ENCODE measurements around the gene TMEM192.
"Not testable (repeated sequence)": the region's sequence is repeated elsewhere in the genome, so short reads cannot be mapped to it uniquely, and the experiment has no call there.

The TMEM192 gene

GRCh38 chr4:165138843-165139242, 26.2 kb upstream of the TMEM192 start:
- ChIA-PET POLR2A (no interaction called here), CTCF (no interaction called here)
- H3K9me3 ChIP-seq (ENCODE audit: control extremely low read depth in 1 of 5, control insufficient read depth in 4 of 5, insufficient read depth in 2 of 5, low read depth in 1 of 5, low read length in 4 of 5): peaks cover 0 to 3% (median 0%) of the 10 kb centered on the region in 5 experiments
- WGBS (ENCODE audit: insufficient coverage): 96% methylated on average over 3 of the region's 3 CpGs
- H3K27me3 ChIP-seq (replicated peaks in 2 of 5; ENCODE audit: control insufficient read depth in 4 of 5, insufficient read depth in 5 of 5, low read length in 4 of 5): no peaks in the 10 kb centered on the region
- peaks cover 0 to 8% (median 4%) of the 10 kb centered on the region in 4 experiments for H3K4me1 ChIP-seq (ENCODE audit: control extremely low read depth in 1 of 4, control insufficient read depth in 4 of 4, insufficient read depth in 4 of 4, low read length in 3 of 4)
- H3K36me3 ChIP-seq (ENCODE audit: control insufficient read depth in 4 of 4, insufficient read depth in 4 of 4, low read length in 3 of 4): no peaks in the 10 kb centered on the region
- no peak overlapping the region for H3K4me3 ChIP-seq (ENCODE audit: control insufficient read depth in 1 of 7, extremely low read depth in 1 of 7, insufficient read depth in 4 of 7, low read depth in 2 of 7, low read length in 6 of 7)
- H3K27ac ChIP-seq (ENCODE audit: insufficient read depth in 1 of 2, low read depth in 1 of 2, low read length in 2 of 2, poor library complexity in 1 of 2, severe bottlenecking in 2 of 2): no peak overlapping the region
- no peak for DNase-seq

- Histone ChIP-seq H3K4me1 (ENCODE audit: control extremely low read depth in 1 of 4, control insufficient read depth in 4 of 4, insufficient read depth in 4 of 4, low read length in 3 of 4) (peaks cover 9 to 23% (median 16%) of the 10 kb centered on the region in 4 experiments), H3K4me3 (ENCODE audit: control insufficient read depth in 1 of 7, extremely low read depth in 1 of 7, insufficient read depth in 4 of 7, low read depth in 2 of 7, low read length in 6 of 7) (no peak overlapping the region), H3K27me3 (replicated peaks in 2 of 5; ENCODE audit: control insufficient read depth in 4 of 5, insufficient read depth in 5 of 5, low read length in 4 of 5) (no peaks in the 10 kb centered on the region), H3K27ac (ENCODE audit: insufficient read depth in 1 of 2, low read depth in 1 of 2, low read length in 2 of 2, poor library complexity in 1 of 2, severe bottlenecking in 2 of 2) (no peak overlapping the region), H3K36me3 (ENCODE audit: control insufficient read depth in 4 of 4, insufficient read depth in 4 of 4, low read length in 3 of 4) (no peaks in the 10 kb centered on the region), H3K9me3 (ENCODE audit: control extremely low read depth in 1 of 5, control insufficient read depth in 4 of 5, insufficient read depth in 2 of 5, low read depth in 1 of 5, low read length in 4 of 5) (peaks cover 0 to 3% (median 0%) of the 10 kb centered on the region in 5 experiments)
- DNase-seq: no peak
- CTCF ChIA-PET: interaction anchor here (1.3 kb wide), 1 partner anchor 356 kb away, joined by 3 read pairs; no protein-coding TSS in a partner anchor
- POLR2A ChIA-PET: no interaction called here
These were observed 24.5 kb upstream of the TMEM192 start for GRCh38 chr4:165137205-165137604.

- DNase-seq: no peak
- H3K4me1 ChIP-seq (ENCODE audit: control extremely low read depth in 1 of 4, control insufficient read depth in 4 of 4, insufficient read depth in 4 of 4, low read length in 3 of 4): peaks cover 9 to 23% (median 16%) of the 10 kb centered on the region in 4 experiments
- ChIA-PET CTCF (interaction anchor here (1.3 kb wide), 1 partner anchor 357 kb away, joined by 3 read pairs; no protein-coding TSS in a partner anchor), POLR2A (no interaction called here)
- WGBS (ENCODE audit: insufficient coverage): 94% methylated on average over 2 of the region's 4 CpGs
- H3K9me3 ChIP-seq (ENCODE audit: control extremely low read depth in 1 of 5, control insufficient read depth in 4 of 5, insufficient read depth in 2 of 5, low read depth in 1 of 5, low read length in 4 of 5): peaks cover 0 to 3% (median 0%) of the 10 kb centered on the region in 5 experiments
- H3K27me3 ChIP-seq (replicated peaks in 2 of 5; ENCODE audit: control insufficient read depth in 4 of 5, insufficient read depth in 5 of 5, low read length in 4 of 5): no peaks in the 10 kb centered on the region
- H3K4me3 ChIP-seq (ENCODE audit: control insufficient read depth in 1 of 7, extremely low read depth in 1 of 7, insufficient read depth in 4 of 7, low read depth in 2 of 7, low read length in 6 of 7): no peak overlapping the region
- no peak overlapping the region for H3K27ac ChIP-seq (ENCODE audit: insufficient read depth in 1 of 2, low read depth in 1 of 2, low read length in 2 of 2, poor library complexity in 1 of 2, severe bottlenecking in 2 of 2)
- no peaks in the 10 kb centered on the region for H3K36me3 ChIP-seq (ENCODE audit: control insufficient read depth in 4 of 4, insufficient read depth in 4 of 4, low read length in 3 of 4)
These were observed 23.9 kb upstream of the TMEM192 start for GRCh38 chr4:165136529-165136928.

GRCh38 chr4:165133150-165133549, 20.5 kb upstream of the TMEM192 start:
- CTCF ChIA-PET: interaction anchor here (1.5 to 4.8 kb wide), 4 partner anchors 11 to 332 kb away, joined by 4 to 76 read pairs (median 24); no protein-coding TSS in a partner anchor
- POLR2A ChIA-PET: no interaction called here
- Histone ChIP-seq H3K36me3 (ENCODE audit: control insufficient read depth in 4 of 4, insufficient read depth in 4 of 4, low read length in 3 of 4) (no peaks in the 10 kb centered on the region), H3K9me3 (ENCODE audit: control extremely low read depth in 1 of 5, control insufficient read depth in 4 of 5, insufficient read depth in 2 of 5, low read depth in 1 of 5, low read length in 4 of 5) (peaks cover 0 to 3% (median 0%) of the 10 kb centered on the region in 5 experiments), H3K27me3 (replicated peaks in 2 of 5; ENCODE audit: control insufficient read depth in 4 of 5, insufficient read depth in 5 of 5, low read length in 4 of 5) (no peaks in the 10 kb centered on the region), H3K4me1 (ENCODE audit: control extremely low read depth in 1 of 4, control insufficient read depth in 4 of 4, insufficient read depth in 4 of 4, low read length in 3 of 4) (peaks cover 9 to 35% (median 23%) of the 10 kb centered on the region in 4 experiments), H3K4me3 (ENCODE audit: control insufficient read depth in 1 of 7, extremely low read depth in 1 of 7, insufficient read depth in 4 of 7, low read depth in 2 of 7, low read length in 6 of 7) (peak overlapping the region in 1 of 7 experiments; percentile 40), H3K27ac (ENCODE audit: insufficient read depth in 1 of 2, low read depth in 1 of 2, low read length in 2 of 2, poor library complexity in 1 of 2, severe bottlenecking in 2 of 2) (no peak overlapping the region)
- 7% methylated on average over 2 of the region's 2 CpGs for WGBS (ENCODE audit: insufficient coverage)
- DNase-seq: peak; percentile 18 to 84 (median 75)

GRCh38 chr4:165131247-165131832, 18.7 kb upstream of the TMEM192 start:
- H3K4me1 ChIP-seq (ENCODE audit: control extremely low read depth in 1 of 4, control insufficient read depth in 4 of 4, insufficient read depth in 4 of 4, low read length in 3 of 4): peaks cover 9 to 35% (median 23%) of the 10 kb centered on the region in 4 experiments
- H3K27ac ChIP-seq (ENCODE audit: insufficient read depth in 1 of 2, low read depth in 1 of 2, low read length in 2 of 2, poor library complexity in 1 of 2, severe bottlenecking in 2 of 2): no peak overlapping the region
- H3K27me3 ChIP-seq (replicated peaks in 2 of 5; ENCODE audit: control insufficient read depth in 4 of 5, insufficient read depth in 5 of 5, low read length in 4 of 5): no peaks in the 10 kb centered on the region
- no peak overlapping the region for H3K4me3 ChIP-seq (ENCODE audit: control insufficient read depth in 1 of 7, extremely low read depth in 1 of 7, insufficient read depth in 4 of 7, low read depth in 2 of 7, low read length in 6 of 7)
- peak; percentile 60 to 81 (median 73) for DNase-seq
- no peaks in the 10 kb centered on the region for H3K36me3 ChIP-seq (ENCODE audit: control insufficient read depth in 4 of 4, insufficient read depth in 4 of 4, low read length in 3 of 4)
- CTCF ChIA-PET: interaction anchor here (0.7 to 4.8 kb wide), 22 partner anchors 10 to 370 kb away, joined by 3 to 76 read pairs (median 4); partner anchors contain the start of genes MSMO1 and TMEM192
- POLR2A ChIA-PET: no interaction called here
- 0% methylated on average over 1 of the region's 9 CpGs for WGBS (ENCODE audit: insufficient coverage)
- H3K9me3 ChIP-seq (ENCODE audit: control extremely low read depth in 1 of 5, control insufficient read depth in 4 of 5, insufficient read depth in 2 of 5, low read depth in 1 of 5, low read length in 4 of 5): no peaks in the 10 kb centered on the region

- CTCF ChIA-PET: interaction anchor here (1.2 to 4.8 kb wide), 10 partner anchors 8 to 336 kb away, joined by 3 to 76 read pairs (median 14); partner anchors contain the start of gene MSMO1
- Histone ChIP-seq H3K36me3 (ENCODE audit: control insufficient read depth in 4 of 4, insufficient read depth in 4 of 4, low read length in 3 of 4) (no peaks in the 10 kb centered on the region), H3K27ac (ENCODE audit: insufficient read depth in 1 of 2, low read depth in 1 of 2, low read length in 2 of 2, poor library complexity in 1 of 2, severe bottlenecking in 2 of 2) (no peak overlapping the region), H3K4me3 (ENCODE audit: control insufficient read depth in 1 of 7, extremely low read depth in 1 of 7, insufficient read depth in 4 of 7, low read depth in 2 of 7, low read length in 6 of 7) (no peak overlapping the region), H3K27me3 (replicated peaks in 2 of 5; ENCODE audit: control insufficient read depth in 4 of 5, insufficient read depth in 5 of 5, low read length in 4 of 5) (no peaks in the 10 kb centered on the region), H3K9me3 (ENCODE audit: control extremely low read depth in 1 of 5, control insufficient read depth in 4 of 5, insufficient read depth in 2 of 5, low read depth in 1 of 5, low read length in 4 of 5) (no peaks in the 10 kb centered on the region), H3K4me1 (ENCODE audit: control extremely low read depth in 1 of 4, control insufficient read depth in 4 of 4, insufficient read depth in 4 of 4, low read length in 3 of 4) (peaks cover 9 to 35% (median 23%) of the 10 kb centered on the region in 4 experiments)
- POLR2A ChIA-PET: no interaction called here
- WGBS (ENCODE audit: insufficient coverage): 100% methylated on average over 1 of the region's 3 CpGs
- peak in 2 of 3 donors; percentile 58 to 65 for DNase-seq
These were observed 17.3 kb upstream of the TMEM192 start for GRCh38 chr4:165129924-165130323.

GRCh38 chr4:165125869-165126499, 13.3 kb upstream of the TMEM192 start:
- H3K9me3 ChIP-seq (ENCODE audit: control extremely low read depth in 1 of 5, control insufficient read depth in 4 of 5, insufficient read depth in 2 of 5, low read depth in 1 of 5, low read length in 4 of 5); H3K27me3 ChIP-seq (replicated peaks in 2 of 5; ENCODE audit: control insufficient read depth in 4 of 5, insufficient read depth in 5 of 5, low read length in 4 of 5); H3K27ac ChIP-seq (ENCODE audit: insufficient read depth in 1 of 2, low read depth in 1 of 2, low read length in 2 of 2, poor library complexity in 1 of 2, severe bottlenecking in 2 of 2); H3K4me3 ChIP-seq (ENCODE audit: control insufficient read depth in 1 of 7, extremely low read depth in 1 of 7, insufficient read depth in 4 of 7, low read depth in 2 of 7, low read length in 6 of 7); POLR2A ChIA-PET; DNase-seq; H3K36me3 ChIP-seq (ENCODE audit: control insufficient read depth in 4 of 4, insufficient read depth in 4 of 4, low read length in 3 of 4): not testable (repeated sequence)
- peaks cover 0 to 12% (median 4%) of the 10 kb centered on the region in 4 experiments for H3K4me1 ChIP-seq (ENCODE audit: control extremely low read depth in 1 of 4, control insufficient read depth in 4 of 4, insufficient read depth in 4 of 4, low read length in 3 of 4)
- CTCF ChIA-PET: interaction anchor here (1.1 to 2.7 kb wide), 2 partner anchors 20 to 218 kb away, joined by 4 to 5 read pairs; no protein-coding TSS in a partner anchor
- WGBS (ENCODE audit: insufficient coverage): 94% methylated on average over 30 of the region's 40 CpGs

All from common myeloid progenitor, CD34-positive (primary cell).